ENCODE data around the gene FGFR2.

- TF ChIP-seq CTCF (IDR thresholded peaks at IDR 0.05): no peak
- no peak for TF ChIP-seq GABPA (IDR thresholded peaks at IDR 0.05; ENCODE audit: low read depth)
- TF ChIP-seq EP300 (IDR thresholded peaks at IDR 0.05; ENCODE audit: borderline replicate concordance in 1 of 2, low read depth in 1 of 2, low read length in 1 of 2): no peak
- TF ChIP-seq YY1 (IDR thresholded peaks at IDR 0.05; ENCODE audit: low read depth): no peak
- TF ChIP-seq EZH2phosphoT487 (IDR thresholded peaks at IDR 0.05; ENCODE audit: borderline replicate concordance, low read depth): no peak
- no peak for TF ChIP-seq FOXM1 (IDR thresholded peaks at IDR 0.05; ENCODE audit: low read depth)
- no peak for TF ChIP-seq ELF1 (IDR thresholded peaks at IDR 0.05)
- TF ChIP-seq REST (IDR thresholded peaks at IDR 0.05; ENCODE audit: low read depth, low read length): no peak
- no peak for TF ChIP-seq USF1 (IDR thresholded peaks at IDR 0.05; ENCODE audit: borderline replicate concordance, low read depth)
Measured at GRCh38 chr10:121610798-121611323, 12.6 kb upstream of the FGFR2 start.

Data from SK-N-SH (cell line).